Measurements from ENCODE around the gene IGFL1.
"Not testable (repeated sequence)": the region's sequence is repeated elsewhere in the genome, so short reads cannot be mapped to it uniquely, and the experiment has no call there.

Gene IGFL1

GRCh38 chr19:46229442-46229841, at the start of gene IGFL1:
TSS of gene IGFL1 (plus strand) at chr19:46229742. CDS start at chr19:46229775, 33 bp downstream.
- no peak for DNase-seq

- DNase-seq: no peak
Measured at GRCh38 chr19:46180701-46181387, 48.7 kb upstream of the IGFL1 start.

- no peak for DNase-seq
Measured at GRCh38 chr19:46181388-46181779, 48.2 kb upstream of the IGFL1 start.

- no peak for DNase-seq
Measured at GRCh38 chr19:46182476-46182875, 47.1 kb upstream of the IGFL1 start.

- not testable (repeated sequence) for DNase-seq
Measured at GRCh38 chr19:46184775-46185710, 44.5 kb upstream of the IGFL1 start.

- no peak for DNase-seq
Measured at GRCh38 chr19:46186101-46186716, 43.3 kb upstream of the IGFL1 start.

- DNase-seq: no peak
Measured at GRCh38 chr19:46186717-46187101, 42.8 kb upstream of the IGFL1 start.

- DNase-seq: no peak
Measured at GRCh38 chr19:46189971-46190888, 39.3 kb upstream of the IGFL1 start.

- no peak for DNase-seq
Measured at GRCh38 chr19:46191356-46191755, 38.2 kb upstream of the IGFL1 start.

GRCh38 chr19:46191972-46192371, 37.6 kb upstream of the IGFL1 start:
- no peak for DNase-seq

GRCh38 chr19:46192626-46192991, 36.9 kb upstream of the IGFL1 start:
- not testable (repeated sequence) for DNase-seq

GRCh38 chr19:46192992-46193650, 36.4 kb upstream of the IGFL1 start:
- DNase-seq: no peak

- no peak for DNase-seq
Measured at GRCh38 chr19:46193678-46194077, 35.9 kb upstream of the IGFL1 start.

GRCh38 chr19:46195104-46195503, 34.4 kb upstream of the IGFL1 start:
- DNase-seq: no peak

GRCh38 chr19:46195919-46196318, 33.6 kb upstream of the IGFL1 start:
- not testable (repeated sequence) for DNase-seq

GRCh38 chr19:46196410-46197124, 33.0 kb upstream of the IGFL1 start:
- DNase-seq: no peak

GRCh38 chr19:46197314-46198070, 32.0 kb upstream of the IGFL1 start:
- DNase-seq: no peak

GRCh38 chr19:46198756-46199155, 30.8 kb upstream of the IGFL1 start:
- DNase-seq: no peak

- DNase-seq: no peak
Measured at GRCh38 chr19:46201454-46202310, 27.9 kb upstream of the IGFL1 start.

- no peak for DNase-seq
Measured at GRCh38 chr19:46202426-46202825, 27.1 kb upstream of the IGFL1 start.

Measured in stimulated activated naive CD4-positive, alpha-beta T cell (primary cell).